Esophagus mucosa (tissue), 1 donor: ENCODE data around the gene RPS15. TPM values are rescaled to one million over a fixed set of nuclear protein-coding genes. Genes with fewer than 3 reads are reported as not detected.
"Not testable (repeated sequence)": the region's sequence is repeated elsewhere in the genome, so short reads cannot be mapped to it uniquely, and the experiment has no call there.

Experiments
- ATAC-seq: fragments of 200-7000 bp; cut with Tn5 transposase; one replicate; pipeline ENCODE4 v1.9.1; 2020
- total RNA-seq: library from RNA; stranded (reverse); gene quantifications from one replicate; pipeline ENCODE4 v1.2.4, GENCODE V29; 2023
- donor health status: DM: yes; HTN: yes; CAD: no.

Gene RPS15
- total RNA-seq, 1 donor from 2014 or later, result 1,167 TPM

GRCh38 chr19:1470305-1471009 lies 32.3 kb downstream of the RPS15 start:
- ATAC-seq, result peak; percentile 19

- no peak for ATAC-seq
These were observed 32.9 kb downstream of the RPS15 start for GRCh38 chr19:1471010-1471514.

DNA sequence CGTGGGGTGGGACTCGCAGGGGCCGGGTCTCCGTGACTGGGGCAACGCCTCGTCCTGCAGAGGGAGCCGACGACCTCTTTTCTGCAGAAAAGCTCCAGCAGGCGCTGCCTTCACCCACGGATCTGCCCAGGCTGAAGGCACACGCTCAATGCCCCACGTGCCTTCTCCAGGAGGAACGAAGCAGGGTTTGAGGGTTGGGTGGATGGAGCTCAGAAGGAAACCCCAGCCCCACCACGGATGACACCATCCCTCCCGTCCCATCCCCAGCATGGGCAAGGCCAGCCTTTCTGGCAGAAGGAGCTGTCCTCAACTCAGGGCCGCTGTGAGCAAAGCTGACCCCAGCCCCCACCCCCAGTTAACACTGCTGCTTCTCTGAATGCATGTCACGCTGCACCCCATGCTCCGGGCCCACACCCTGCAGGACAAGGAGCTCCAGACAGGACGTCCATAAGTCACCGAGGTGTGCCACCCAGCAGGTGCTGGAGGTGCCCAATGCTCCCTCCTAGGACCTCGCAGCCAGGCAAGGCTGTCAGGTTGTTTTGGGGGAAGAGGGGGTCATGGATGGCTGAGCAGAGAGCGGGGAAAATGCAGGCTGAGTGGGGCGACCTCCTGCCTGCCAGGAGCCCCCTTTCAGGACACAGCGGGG lies 33.4 kb downstream of the RPS15 start:
- ATAC-seq, result no peak

GRCh38 chr19:1472231-1473084 lies 34.3 kb downstream of the RPS15 start:
- ATAC-seq, result no peak

GRCh38 chr19:1473085-1473851 lies 35.1 kb downstream of the RPS15 start:
- ATAC-seq, result no peak

DNA sequence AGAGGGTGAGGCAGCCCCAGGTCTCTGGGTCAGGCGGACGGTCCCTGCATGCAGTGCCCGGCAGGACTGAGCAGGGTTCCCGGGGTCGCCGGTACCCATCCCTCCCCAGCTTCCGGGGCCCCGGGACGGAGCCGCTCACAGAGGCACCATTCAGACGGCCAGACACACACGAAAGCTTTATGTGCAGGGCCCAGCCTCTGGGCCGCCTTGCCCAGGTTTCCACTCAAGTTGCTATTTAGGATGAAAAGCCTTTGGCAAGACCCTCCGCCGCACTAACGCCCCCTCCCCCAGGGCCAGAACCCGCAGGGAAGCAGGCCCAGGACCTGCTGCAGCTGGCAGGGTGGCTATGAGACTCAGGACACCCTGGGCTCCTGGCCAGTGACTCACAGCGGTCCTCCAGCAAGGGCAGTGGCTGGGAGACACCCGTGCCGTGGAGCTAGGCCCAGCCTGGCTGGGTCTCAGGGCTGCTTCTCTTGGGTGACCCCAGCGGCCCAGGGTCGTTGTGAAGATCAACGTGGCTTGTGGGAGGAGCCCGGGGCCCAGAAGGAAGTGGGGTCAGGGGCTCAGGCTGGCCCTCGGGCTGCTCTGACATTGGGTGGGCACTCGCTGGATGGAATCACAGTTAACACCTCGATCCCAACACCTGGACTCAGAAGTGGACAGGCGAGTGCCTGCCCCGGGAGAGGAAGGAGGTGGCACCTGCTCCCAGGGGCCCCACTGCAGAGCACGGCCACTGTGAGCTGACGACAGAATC lies 36.0 kb downstream of the RPS15 start:
- no peak for ATAC-seq

- no peak for ATAC-seq
These were observed 36.7 kb downstream of the RPS15 start for GRCh38 chr19:1474765-1475351.

DNA sequence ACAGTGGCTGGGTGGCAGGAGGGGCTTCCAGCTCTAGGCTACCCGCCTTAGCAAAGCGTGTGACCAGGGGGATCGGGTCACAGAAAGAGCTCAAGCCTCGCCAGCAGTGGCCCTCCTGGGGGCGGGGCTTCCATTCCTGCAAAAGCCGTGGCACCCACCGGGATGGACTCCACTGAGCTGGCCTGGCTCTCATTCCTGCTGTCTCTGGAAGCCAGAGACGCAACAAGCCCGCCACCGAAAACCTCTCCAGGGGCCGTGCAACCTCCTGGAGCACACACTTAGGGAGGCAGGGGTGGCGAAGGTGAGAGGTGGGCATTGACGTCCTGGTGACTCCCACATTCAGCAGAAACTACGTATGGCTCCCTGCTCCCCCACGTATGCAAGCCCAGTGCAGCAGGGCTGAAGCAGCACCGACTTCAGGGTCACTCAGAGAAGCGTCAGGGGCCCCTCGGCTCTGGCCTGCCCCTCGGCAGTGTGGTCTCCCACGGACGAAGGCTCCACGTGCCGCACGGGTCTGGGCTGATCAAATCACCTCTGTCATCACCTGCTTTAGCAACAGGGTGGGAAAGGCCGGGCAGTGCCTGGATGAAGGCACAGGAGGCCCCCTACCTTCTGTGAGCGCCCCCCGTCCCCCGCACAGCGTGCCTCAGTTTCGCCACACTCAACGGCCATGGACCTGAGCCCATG lies 37.7 kb downstream of the RPS15 start:
- no peak for ATAC-seq

GRCh38 chr19:1477056-1477455 lies 38.9 kb downstream of the RPS15 start:
- not testable (repeated sequence) for ATAC-seq

DNA sequence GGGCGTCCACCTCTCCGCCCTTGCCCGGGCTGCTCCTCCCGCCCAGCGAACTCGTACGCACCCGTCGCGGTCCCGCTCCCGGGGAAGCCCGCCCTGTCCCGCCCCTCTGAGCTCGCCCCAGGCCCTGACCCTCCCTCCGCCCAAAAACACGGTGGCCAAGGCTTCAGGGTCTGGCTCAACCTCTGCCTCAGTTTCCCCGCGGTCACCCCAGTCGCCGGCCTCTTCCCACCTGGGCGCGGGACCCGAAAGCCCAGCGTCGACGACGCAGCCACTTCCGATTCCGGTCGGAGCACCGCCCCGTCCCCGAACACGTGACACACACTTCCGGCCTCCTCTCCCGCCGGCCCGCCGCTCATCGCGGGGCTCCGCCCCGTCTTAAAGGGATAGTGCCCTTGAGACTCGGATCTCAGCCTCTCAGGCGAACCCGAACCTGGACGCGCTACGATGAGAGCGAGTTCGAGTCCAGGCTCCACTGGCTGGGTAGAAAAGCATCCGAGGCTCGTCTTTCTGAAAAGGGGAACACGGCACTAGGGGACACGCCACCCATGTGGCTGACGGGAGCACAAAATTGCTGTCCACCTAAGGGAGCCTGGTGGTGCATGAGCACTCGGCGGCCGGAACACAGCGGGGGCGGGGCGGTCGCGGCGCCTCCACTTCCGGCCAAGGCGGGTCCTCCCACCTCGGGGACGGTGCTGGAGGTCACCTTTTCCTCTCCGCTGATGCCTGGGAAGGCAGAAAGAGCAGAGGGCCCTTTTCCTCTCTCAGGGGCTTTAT lies 40.9 kb downstream of the RPS15 start, which contains the start of gene C19orf25:
TSS of gene C19orf25 (minus strand) at position 282 of the 774 bp plus-strand sequence. CDS start 312 bp downstream, outside the sequence.
- peak; percentile 88 for ATAC-seq

DNA sequence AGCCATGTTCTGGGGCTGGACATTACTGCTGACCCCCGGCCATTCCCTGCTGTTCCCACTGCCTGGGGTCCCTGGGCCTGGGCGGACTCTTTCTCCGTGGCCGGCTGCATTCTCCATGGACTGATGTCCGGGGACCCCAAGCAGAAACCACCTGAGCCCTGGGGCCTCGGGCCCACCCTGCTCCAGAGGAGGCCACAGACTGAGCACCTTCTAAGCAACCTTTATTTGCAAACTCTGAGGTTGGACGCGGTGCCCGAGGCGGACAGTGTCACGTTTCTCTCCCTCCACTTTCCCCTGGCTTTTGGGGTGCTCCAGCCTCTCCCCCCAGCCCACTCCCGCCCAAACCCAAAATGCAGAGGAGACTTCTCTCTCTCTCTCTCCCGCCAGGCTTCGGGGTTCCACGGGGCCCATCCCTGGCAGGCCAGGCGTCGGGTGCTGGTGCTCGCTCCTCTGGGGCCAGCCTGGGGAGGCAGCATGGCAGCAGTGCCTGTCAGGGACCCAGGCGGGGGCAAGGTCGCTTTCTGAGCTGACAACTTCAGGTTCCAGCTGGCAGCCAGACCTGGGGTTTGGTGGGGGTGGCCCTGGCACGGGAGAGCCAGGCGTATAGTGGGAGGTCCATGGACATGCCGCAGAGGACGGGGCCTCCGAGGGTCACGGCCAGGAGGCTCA lies 43.2 kb downstream of the RPS15 start:
- no peak for ATAC-seq

DNA sequence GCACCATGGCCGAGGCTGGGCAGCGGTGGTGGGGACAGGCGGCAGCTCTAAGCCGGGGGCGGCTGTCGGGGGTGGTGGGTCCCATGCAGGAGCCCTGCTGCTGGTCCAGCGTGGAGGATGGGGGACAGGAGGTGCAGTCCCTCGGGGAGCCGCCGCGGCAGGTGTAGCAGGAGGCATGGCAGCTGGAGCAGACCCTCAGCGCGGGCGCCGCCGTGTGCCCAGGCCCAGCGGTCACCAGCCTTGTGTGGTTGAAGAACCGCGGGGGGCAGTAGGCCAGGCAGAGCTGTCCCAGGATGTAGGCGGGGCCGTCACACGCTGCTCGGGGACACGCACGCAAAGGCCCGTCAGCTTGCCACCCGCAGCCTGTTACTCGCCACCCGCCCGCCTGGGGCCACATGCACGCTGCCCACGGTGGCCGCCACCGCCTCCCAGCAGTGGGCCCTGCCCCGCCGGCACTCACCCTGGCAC lies 43.7 kb downstream of the RPS15 start:
- no peak for ATAC-seq

GRCh38 chr19:1482361-1483130 lies 44.4 kb downstream of the RPS15 start:
- no peak for ATAC-seq

DNA sequence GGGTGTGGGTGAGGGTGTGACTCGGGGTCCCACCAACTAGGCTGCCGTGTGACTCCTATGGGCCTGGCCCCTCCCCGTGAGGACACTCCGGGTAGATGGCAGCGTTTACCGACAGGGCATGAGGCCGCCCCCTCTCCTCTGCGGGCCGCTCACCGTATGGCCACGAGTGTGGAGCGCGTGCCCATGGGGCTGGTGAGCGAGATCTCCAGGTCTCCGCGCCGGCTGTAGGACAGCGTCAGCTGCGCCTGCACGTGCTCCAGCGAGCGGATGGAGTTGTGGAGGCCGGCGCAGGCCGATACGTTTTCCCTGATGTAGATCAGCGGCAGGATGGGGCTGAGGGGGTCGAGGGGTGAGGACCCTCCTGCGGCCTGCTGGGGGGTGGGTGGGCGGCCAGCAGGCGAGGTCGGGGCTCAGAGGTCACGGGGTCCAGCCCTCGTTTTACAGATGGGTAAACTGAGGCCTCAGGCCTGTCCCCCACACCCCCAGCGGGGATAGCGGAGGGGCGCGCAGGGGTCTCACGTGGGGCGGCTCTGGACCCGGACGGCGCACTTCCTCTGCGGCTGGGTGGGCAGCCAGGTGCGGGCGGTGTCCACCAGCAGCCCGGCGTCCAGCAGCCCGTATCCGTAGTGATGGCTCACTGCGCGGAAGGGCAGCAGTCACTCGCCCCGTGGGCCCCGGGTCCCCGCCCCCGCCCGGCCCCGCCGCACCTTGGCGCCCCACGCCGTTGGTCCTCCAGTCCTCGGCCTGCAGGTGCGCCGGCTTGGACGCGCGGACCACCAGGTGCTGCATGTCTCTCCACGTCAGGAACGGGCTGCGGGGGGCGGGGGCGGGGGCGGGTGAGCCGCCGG lies 45.2 kb downstream of the RPS15 start:
- no peak for ATAC-seq

DNA sequence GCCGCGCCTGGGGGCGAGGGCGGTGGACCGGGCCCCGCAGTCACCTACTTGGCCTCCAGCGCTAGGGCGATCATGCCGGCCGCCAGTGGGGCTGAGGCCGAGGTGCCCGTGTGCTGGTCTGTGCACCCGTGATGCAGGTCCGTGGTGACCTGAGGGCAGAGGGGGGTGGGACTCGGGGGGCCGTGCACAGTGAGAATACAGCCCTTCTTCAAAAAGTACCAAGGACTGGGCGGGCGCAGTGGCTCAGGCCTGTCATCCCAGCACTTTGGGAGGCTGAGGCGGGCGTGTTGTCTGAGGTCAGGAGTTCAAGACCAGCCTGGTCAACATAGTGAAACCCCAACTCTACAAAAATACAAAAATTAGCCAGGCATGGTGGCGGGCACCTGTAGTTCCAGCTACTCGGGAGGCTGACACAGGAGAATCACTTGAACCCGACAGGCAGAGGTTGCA lies 45.8 kb downstream of the RPS15 start:
- ATAC-seq, result no peak

DNA sequence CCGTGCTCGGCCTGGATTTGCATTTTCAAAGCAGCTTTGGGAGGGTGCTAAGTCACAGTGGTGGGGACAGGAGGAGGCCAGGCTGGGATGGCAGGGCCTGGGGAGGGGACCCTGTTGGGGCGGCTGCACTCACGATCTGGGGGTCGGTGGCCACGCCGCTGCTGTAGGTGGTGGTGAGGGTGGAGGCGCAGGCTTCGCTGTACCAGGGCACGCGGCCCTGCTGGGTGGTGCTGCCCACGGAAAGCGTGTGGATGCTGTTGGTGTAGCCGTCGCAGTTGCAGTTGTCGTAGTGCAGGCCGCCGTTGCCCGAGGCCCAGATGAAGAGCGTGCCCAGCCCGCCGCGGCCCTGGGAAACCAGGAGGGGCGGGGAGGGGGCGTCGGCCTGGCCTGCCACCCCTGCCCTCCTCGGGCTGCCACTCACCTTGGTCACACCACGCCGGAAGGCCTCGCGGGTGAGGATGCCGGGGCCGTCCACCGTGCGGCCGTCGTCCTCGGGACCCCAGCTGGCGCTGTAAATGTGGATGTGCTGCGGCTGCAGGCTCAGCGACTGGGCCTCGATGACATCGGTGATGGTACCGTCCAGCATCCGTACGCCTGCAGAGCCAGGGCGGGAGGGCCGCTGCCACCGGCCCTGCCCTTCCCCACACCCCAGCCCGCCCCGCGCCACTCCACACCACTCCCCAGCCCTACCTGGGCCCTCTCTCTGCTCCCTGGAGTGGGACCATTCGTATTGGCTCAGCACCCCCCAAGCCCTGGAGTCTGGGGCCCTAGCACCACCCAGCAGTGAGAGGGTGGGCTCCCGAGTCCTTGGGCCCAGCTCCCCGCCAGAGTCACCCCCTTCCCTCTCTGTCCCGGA lies 48.8 kb downstream of the RPS15 start:
- no peak for ATAC-seq
